ENCODE results near the gene MOCS1.

Gene MOCS1

DNA sequence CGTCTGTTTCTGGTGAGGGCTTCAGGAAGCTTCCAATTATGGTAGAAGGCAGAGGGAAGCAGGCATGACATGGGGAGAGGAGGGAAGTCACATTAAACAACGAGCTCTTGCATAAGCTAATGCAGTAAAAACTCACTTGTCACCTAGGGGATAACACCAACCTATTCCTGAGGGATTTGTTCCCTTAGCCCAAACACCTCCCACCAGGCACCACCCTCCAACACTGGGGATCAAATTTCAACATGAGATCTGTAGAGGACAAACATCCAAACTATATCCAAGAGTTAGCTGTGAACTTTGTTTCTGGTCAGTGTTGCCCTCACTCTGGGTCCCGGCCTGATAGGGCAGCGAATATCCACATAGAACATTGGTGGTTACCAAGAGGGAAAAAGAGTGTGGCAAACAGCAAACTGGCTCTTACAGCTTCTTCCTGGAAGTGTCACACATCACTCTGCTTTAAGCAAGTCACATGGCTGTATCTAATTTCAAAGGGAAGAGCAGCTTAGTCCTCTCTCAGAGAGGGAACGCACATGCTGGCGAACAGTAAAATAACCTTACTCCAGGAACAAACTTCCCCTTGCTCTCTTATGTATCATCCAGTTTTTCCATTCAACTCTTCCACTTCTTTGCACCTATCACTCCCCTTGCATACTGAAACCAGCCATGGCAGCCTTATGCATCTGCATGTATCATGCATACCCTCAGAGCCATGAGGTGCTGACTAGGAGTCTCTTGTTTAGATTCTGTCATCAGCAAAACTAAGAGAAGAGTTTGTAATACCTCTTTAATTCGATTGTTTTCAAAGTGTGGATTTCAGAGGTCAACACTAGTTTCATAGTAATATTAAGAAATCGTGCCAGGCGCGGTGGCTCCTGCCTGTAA, 4.8 kb upstream of the MOCS1 start:
- no peak for TF ChIP-seq SIN3A (IDR thresholded peaks at IDR 0.05; ENCODE audit: borderline replicate concordance, insufficient read depth, low read length)
- TF ChIP-seq FOXP2 (optimal IDR thresholded peaks at IDR 0.05; ENCODE audit: borderline replicate concordance, extremely low read depth, extremely low read length, insufficient read depth), result no peak
- TF ChIP-seq TAF1 (IDR thresholded peaks at IDR 0.05; ENCODE audit: borderline replicate concordance, insufficient read depth, low read length), result no peak
- no peak for TF ChIP-seq REST (IDR thresholded peaks at IDR 0.05; ENCODE audit: insufficient read depth in 1 of 2, low read depth in 2 of 2, low read length in 2 of 2)
- TF ChIP-seq POLR2AphosphoS5 (IDR thresholded peaks at IDR 0.05; ENCODE audit: low read depth, low read length), result no peak

DNA sequence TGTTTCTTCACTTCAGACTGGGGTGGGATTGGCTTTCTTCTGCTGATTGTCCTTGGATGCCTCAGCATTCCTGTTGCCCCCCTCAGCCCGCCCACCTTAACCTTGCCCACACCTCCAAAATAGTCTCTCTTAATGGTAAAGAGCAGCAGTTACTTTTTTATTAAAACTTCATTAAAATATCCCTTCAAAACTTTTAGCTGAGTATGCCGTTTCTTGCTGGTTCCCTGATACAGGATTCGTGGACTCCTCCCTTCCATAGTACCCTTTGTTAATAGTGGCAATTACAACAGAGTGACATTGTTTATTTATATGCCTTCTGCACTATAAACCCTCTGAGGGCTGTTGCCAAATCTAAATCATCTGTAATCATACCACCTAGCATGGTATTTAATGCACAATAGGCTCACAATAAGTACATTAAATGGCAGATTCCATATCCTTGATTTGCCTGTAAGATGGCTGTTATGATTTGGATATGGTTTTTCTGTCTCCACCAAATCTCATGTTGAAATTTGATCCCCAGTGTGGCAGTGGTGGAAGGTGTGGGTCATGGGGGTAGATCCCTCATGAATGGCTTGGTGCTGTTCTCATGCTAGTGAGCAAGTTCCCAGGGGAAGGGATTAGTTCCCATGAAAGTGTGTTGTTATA, 3.5 kb upstream of the MOCS1 start:
- TF ChIP-seq TAF1 (IDR thresholded peaks at IDR 0.05; ENCODE audit: borderline replicate concordance, insufficient read depth, low read length), result no peak
- no peak for TF ChIP-seq POLR2AphosphoS5 (IDR thresholded peaks at IDR 0.05; ENCODE audit: low read depth, low read length)
- TF ChIP-seq SIN3A (IDR thresholded peaks at IDR 0.05; ENCODE audit: borderline replicate concordance, insufficient read depth, low read length), result no peak
- no peak for TF ChIP-seq FOXP2 (optimal IDR thresholded peaks at IDR 0.05; ENCODE audit: borderline replicate concordance, extremely low read depth, extremely low read length, insufficient read depth)
- no peak for TF ChIP-seq REST (IDR thresholded peaks at IDR 0.05; ENCODE audit: insufficient read depth in 1 of 2, low read depth in 2 of 2, low read length in 2 of 2)

- TF ChIP-seq FOXP2 (optimal IDR thresholded peaks at IDR 0.05; ENCODE audit: borderline replicate concordance, extremely low read depth, extremely low read length, insufficient read depth) (no peak), POLR2AphosphoS5 (IDR thresholded peaks at IDR 0.05; ENCODE audit: low read depth, low read length) (no peak), SIN3A (IDR thresholded peaks at IDR 0.05; ENCODE audit: borderline replicate concordance, insufficient read depth, low read length) (no peak), REST (IDR thresholded peaks at IDR 0.05; ENCODE audit: insufficient read depth in 1 of 2, low read depth in 2 of 2, low read length in 2 of 2) (no peak), TAF1 (IDR thresholded peaks at IDR 0.05; ENCODE audit: borderline replicate concordance, insufficient read depth, low read length) (no peak)
Observed at GRCh38 chr6:39936857-39937256, 2.6 kb upstream of the MOCS1 start.

DNA sequence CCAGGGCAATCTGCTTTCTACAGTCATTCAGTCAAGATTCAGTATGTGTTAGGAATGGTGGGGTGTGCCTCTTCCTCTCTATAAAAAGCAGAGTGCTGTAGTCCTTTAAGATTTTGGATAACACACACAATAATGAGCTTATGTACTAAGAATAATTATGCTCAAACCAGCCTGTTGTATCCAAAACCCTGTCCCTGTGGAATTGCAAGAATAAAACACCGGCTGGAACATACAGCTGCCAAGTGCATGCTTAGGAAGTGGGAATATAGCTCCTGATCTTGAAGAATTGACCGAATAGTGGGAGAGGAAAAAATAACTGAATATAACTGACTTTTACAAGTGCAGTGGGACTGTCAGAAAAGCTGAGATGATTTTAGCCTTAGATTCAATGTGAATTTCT, 979 bp upstream of the MOCS1 start:
- no peak for TF ChIP-seq POLR2AphosphoS5 (IDR thresholded peaks at IDR 0.05; ENCODE audit: low read depth, low read length)
- no peak for TF ChIP-seq SIN3A (IDR thresholded peaks at IDR 0.05; ENCODE audit: borderline replicate concordance, insufficient read depth, low read length)
- TF ChIP-seq FOXP2 (optimal IDR thresholded peaks at IDR 0.05; ENCODE audit: borderline replicate concordance, extremely low read depth, extremely low read length, insufficient read depth), result no peak
- TF ChIP-seq REST (IDR thresholded peaks at IDR 0.05; ENCODE audit: insufficient read depth in 1 of 2, low read depth in 2 of 2, low read length in 2 of 2), result no peak
- TF ChIP-seq TAF1 (IDR thresholded peaks at IDR 0.05; ENCODE audit: borderline replicate concordance, insufficient read depth, low read length), result no peak
